HFFc6 (cell line): ENCODE data around the gene PIP4K2C. TPM values are rescaled to one million over a fixed set of nuclear protein-coding genes. Genes with fewer than 3 reads are reported as not detected.
"Not testable (repeated sequence)": the region's sequence is repeated elsewhere in the genome, so short reads cannot be mapped to it uniquely, and the experiment has no call there.

Source experiments
- DNase-seq: peaks from one replicate; pipeline ENCODE4 v3.0.0-alpha.2; 2018
- H3K27ac Mint-ChIP-seq: 2 replicates; pipeline ENCODE4 v1.8.0; 2020; ENCODE audit warnings: mild to moderate bottlenecking, mixed read lengths
- H3K27me3 Mint-ChIP-seq: 2 replicates; pipeline ENCODE4 v1.8.0; 2021; ENCODE audit warnings: mild to moderate bottlenecking, moderate library complexity, mixed read lengths; ENCODE audit not compliant: insufficient read depth
- H3K36me3 Mint-ChIP-seq: 2 replicates; pipeline ENCODE4 v1.8.0; 2021; ENCODE audit warnings: low read depth, mixed read lengths
- H3K4me1 Mint-ChIP-seq: 2 replicates; pipeline ENCODE4 v1.8.0; 2020; ENCODE audit warnings: low read depth, mixed read lengths
- H3K4me3 Mint-ChIP-seq: 2 replicates; pipeline ENCODE4 v1.8.0; 2020; ENCODE audit warnings: mild to moderate bottlenecking, moderate library complexity, mixed read lengths
- H3K9me3 Mint-ChIP-seq: 2 replicates; pipeline ENCODE4 v1.8.0; 2020; ENCODE audit warnings: mild to moderate bottlenecking, mixed read lengths
- total RNA-seq, 6 experiments: library from RNA; stranded (reverse); fragmentation: NEBNext Ultra II Directional; extraction: Animal tissue kit (Norgen Biotek cat#: 25700); gene quantifications; 2 replicates in 1 of 6; 3 replicates in 5 of 6; pipeline ENCODE4 v1.2.3, GENCODE V29; 2021
- TF ChIP-seq, protein P1 (sequence below): fragments of 200-600 bp; sonication (generic); IDR thresholded peaks from 2 replicates; pipeline ENCODE4 v1.5.0; 2021; ENCODE audit warnings: antibody characterized with exemption, mild to moderate bottlenecking

The PIP4K2C gene
- total RNA-seq, 6 experiments from 2014 or later: 21.1 to 33.1 (median 24.3) TPM

GRCh38 chr12:57632073-57632957 is 41.3 kb downstream of the PIP4K2C start:
- H3K27me3 Mint-ChIP-seq: peaks cover 7% of the 10 kb centered on the region
- DNase-seq: no peak
- H3K4me3 Mint-ChIP-seq: peak overlapping the region; percentile 69
- H3K4me1 Mint-ChIP-seq: peaks cover 6% of the 10 kb centered on the region
- H3K27ac Mint-ChIP-seq: no peak overlapping the region
- no peaks in the 10 kb centered on the region for H3K36me3 Mint-ChIP-seq
- TF ChIP-seq, protein P1, sequence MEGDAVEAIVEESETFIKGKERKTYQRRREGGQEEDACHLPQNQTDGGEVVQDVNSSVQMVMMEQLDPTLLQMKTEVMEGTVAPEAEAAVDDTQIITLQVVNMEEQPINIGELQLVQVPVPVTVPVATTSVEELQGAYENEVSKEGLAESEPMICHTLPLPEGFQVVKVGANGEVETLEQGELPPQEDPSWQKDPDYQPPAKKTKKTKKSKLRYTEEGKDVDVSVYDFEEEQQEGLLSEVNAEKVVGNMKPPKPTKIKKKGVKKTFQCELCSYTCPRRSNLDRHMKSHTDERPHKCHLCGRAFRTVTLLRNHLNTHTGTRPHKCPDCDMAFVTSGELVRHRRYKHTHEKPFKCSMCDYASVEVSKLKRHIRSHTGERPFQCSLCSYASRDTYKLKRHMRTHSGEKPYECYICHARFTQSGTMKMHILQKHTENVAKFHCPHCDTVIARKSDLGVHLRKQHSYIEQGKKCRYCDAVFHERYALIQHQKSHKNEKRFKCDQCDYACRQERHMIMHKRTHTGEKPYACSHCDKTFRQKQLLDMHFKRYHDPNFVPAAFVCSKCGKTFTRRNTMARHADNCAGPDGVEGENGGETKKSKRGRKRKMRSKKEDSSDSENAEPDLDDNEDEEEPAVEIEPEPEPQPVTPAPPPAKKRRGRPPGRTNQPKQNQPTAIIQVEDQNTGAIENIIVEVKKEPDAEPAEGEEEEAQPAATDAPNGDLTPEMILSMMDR: no peak
- H3K9me3 Mint-ChIP-seq: no peaks in the 10 kb centered on the region

- peaks cover 6% of the 10 kb centered on the region for H3K4me1 Mint-ChIP-seq
- no peaks in the 10 kb centered on the region for H3K36me3 Mint-ChIP-seq
- H3K27ac Mint-ChIP-seq: no peak within 1 kb of the TSS
- TF ChIP-seq, protein P1: peak; percentile 88
- peak; percentile 13 for DNase-seq
- H3K4me3 Mint-ChIP-seq: peak within 1 kb of the TSS; percentile 70
- H3K27me3 Mint-ChIP-seq: peaks cover 10% of the 10 kb centered on the region
- no peaks in the 10 kb centered on the region for H3K9me3 Mint-ChIP-seq
Measured at GRCh38 chr12:57632958-57633840, 42.2 kb downstream of the PIP4K2C start, which contains the start of gene B4GALNT1. Gene B4GALNT1, minus strand, starts transcription at chr12:57633201. Its CDS starts 1,069 bp downstream, at chr12:57632132.

GRCh38 chr12:57636731-57637130 is 45.7 kb downstream of the PIP4K2C start:
- not testable (repeated sequence) for DNase-seq, H3K4me3 Mint-ChIP-seq, H3K9me3 Mint-ChIP-seq, H3K4me1 Mint-ChIP-seq, H3K27ac Mint-ChIP-seq, H3K36me3 Mint-ChIP-seq
- H3K27me3 Mint-ChIP-seq: peaks cover 14% of the 10 kb centered on the region

DNA sequence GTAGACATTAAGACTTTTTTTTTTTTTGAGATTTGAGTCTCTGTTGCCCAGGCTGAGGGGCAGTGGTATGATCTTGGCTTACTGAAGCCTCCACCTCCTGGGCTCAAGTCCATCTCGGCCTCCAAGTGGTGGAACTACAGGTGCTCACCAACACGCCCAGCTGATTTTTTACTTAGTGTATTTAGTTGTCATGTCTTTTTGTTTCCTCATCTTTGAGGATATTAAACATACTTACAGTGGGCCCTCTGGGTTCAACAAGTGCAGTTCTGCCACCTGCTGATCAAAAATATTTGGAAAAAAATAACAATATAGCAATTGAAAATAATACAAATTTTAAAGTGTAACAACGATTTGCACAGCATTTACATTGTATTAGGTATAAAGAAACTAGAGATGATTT is 46.4 kb downstream of the PIP4K2C start:
- Mint-ChIP-seq H3K4me3 (no peak overlapping the region), H3K27me3 (peaks cover 11% of the 10 kb centered on the region), H3K9me3 (no peaks in the 10 kb centered on the region), H3K27ac (no peak overlapping the region), H3K4me1 (peaks cover 6% of the 10 kb centered on the region), H3K36me3 (no peaks in the 10 kb centered on the region)
- TF ChIP-seq, protein P1: peak; percentile 42
- no peak for DNase-seq

GRCh38 chr12:57638096-57638495 is 47.1 kb downstream of the PIP4K2C start:
- H3K36me3 Mint-ChIP-seq: no peaks in the 10 kb centered on the region
- no peak overlapping the region for H3K4me3 Mint-ChIP-seq
- no peaks in the 10 kb centered on the region for H3K9me3 Mint-ChIP-seq
- no peak overlapping the region for H3K27ac Mint-ChIP-seq
- H3K27me3 Mint-ChIP-seq: peaks cover 14% of the 10 kb centered on the region
- TF ChIP-seq, protein P1: no peak
- peaks cover 6% of the 10 kb centered on the region for H3K4me1 Mint-ChIP-seq
- no peak for DNase-seq
